ENCODE data around the gene UTS2B.
"Not testable (repeated sequence)": the region's sequence is repeated elsewhere in the genome, so short reads cannot be mapped to it uniquely, and the experiment has no call there.

UTS2B gene

DNA sequence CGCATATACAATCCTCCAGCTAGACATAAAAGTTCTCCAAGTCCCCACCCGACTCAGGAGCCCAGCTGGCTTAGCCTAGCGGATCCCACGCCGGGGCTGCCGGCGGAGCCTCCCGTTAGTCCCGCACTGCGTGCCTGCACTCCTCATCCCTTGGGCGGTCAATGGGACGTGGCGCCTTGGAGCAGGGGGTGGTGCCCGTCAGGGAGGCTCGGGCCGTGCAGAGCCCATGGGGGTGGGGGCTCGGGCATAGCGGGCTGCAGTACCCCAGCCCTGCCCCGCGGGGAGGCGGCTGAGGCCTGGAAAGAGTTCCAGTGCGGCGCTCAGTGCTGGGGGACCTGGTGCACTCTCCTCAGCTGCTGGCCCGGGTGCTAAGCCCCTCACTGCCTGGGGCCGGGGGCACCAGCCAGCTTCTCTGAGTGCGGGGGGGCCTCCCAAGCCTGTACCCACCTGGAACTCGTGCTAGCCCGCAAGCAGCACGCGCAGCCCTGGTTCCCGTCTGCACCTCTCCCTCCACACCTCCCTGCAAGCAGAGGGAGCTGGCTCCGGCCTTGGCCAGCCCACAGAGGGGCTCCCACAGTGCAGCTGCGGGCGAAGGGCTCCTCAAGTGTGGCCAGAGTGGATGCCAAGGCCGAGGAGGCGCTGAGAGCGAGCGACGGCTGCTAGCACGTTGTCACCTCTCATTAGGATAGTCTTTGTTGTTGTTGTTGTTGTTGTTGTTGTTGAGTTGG lies 13.3 kb downstream of the UTS2B start:
- no peak for DNase-seq

DNA sequence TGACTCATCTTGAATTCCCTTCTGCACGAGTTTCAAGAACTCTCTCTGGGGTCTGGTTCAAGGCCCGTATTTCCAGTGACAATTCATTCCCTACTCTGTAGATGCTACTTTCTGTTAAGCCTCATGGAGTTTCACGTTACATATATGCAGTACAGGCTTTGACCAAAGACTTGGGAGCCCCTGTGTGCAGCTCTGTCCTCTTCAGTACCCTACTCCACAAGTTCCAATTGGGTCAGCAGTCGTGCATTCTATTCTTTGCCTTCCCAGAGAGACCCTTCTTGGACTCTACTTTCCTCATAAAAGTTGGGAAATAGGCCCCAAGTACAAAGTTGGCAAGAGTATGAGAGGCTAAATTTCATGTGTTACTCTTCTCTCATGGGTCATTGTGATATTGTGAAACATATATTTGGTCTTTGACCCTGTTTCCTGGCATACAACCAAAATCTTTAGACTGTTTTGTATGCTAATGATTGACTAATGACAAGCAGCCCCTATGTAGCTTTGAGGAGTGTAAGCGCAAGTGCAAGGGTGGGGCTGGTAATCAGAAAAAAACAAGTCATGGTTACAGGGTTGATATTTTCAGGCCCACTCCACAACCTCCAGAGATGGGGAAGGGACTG lies 16.1 kb downstream of the UTS2B start:
- DNase-seq = no peak

DNA sequence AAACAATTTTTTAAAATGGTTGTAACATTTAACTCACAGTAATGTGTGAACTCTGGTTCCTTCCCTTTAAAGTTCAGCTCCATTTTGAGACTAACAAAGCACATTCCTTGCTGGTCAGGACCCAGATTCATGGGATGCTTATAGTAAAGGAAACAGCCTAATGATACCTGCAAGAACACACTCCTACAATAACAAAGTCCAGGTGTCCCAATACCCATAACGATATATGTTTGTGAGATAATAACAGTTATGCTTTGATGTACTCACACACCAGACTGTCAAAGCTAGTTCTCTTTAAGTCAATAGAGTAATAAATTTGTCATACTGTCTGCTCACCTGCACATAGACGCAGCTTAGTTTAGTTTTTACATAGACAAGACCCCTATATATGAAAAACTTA lies 17.0 kb downstream of the UTS2B start:
- DNase-seq = no peak

DNA sequence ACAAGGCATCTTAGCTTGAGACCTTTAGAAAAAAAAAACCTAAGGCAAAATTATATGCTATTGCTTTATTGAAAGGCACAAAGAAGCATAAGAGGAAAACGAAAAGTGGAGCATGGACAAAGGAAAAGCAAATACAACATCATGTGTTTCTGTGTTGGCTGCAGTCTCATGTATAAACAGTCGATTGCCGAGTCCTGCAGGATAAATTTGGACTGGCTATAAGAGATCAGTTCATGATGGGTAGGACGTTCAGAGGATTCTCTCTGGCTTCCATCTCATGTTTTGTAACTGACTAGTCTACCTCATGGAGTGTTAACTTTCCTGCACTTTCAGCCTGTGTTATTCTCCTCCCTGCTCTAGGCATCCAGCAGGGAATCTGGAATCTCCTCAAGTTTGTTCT lies 23.0 kb downstream of the UTS2B start:
- no peak for DNase-seq

DNA sequence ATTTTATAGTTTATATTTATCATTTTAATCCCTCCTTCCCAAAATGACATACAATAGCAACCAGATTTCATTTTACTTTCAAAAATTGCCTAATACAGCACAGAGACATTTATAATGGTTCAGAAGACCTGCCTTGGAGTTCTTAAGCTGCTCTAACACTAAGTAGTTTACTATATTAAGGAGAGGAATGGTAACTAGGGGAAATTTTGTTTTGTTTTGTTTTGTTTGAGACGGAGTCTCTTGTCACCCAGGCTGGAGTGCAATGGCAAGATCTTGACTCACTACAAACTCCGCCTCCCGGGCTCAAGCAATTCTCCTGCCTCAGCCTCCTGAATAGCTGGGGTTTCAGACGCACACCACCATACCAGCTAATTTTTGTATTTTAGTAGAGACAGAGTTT lies 23.9 kb downstream of the UTS2B start:
- DNase-seq = no peak

DNA sequence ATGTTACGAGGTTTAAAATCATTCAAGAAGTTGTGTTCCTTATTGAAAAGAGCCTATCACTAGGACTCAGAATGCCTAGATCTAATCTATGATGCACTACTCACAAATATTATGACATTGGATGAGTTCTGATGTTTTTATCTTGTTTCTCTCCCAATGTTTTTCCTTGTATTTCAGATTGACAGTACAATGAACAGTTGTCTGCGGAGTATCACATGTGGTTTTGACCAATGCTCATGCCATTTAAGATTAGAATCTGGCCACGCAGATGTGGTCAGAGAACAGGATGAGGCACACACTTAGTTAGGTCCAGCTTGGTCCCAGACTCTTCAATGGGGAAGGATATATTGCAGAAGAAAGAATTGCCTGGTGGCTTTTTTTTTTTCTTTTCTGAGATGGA lies 26.7 kb downstream of the UTS2B start:
- no peak for DNase-seq

DNA sequence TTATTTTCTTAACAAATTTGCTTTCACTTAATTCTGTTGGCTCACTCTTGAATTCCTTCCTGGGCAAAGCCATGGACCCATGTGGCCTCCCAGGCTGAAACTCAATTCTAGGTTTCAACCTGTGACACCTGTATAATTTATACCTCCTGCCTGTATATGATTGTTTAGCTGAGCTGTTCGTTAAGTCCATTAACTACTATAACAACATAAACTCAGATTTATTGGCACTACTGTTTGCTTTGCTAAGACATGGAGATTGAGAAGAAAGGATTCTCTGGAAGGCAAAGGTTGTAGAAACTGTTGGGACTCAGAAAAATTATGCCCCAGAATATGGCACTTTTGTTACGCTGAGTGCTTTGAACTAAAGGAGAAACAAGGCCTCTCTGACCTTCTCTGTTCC lies 27.9 kb downstream of the UTS2B start:
- DNase-seq = no peak

DNA sequence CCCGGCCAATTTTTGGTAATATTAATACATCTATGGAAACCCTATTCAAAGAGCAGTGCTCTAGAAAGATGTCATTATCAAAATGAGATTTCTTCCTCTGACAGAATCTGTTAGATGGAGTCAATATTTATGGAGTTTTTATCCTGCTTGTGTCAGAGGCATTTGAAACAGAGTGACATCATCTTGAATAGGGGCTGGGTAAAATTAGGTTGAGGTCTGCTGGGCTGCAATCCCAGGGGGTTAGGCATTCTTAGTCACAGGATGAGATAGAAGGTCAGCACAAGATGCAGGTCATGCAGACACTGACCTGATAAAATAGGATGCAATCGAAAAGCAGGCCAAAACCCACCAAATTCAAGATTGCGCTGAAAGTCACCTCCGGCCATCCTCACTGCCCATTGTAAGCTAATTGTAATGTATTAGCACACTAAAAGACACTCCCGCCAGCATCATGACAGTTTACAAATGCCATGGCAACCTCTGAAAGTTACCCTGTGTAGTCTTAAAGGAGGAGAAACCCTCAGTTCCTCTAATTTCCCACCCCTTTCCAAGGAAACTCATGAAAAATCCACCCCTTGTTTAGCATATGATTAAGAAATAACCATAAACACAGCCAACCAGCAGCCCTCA lies 28.4 kb downstream of the UTS2B start:
- DNase-seq = no peak

DNA sequence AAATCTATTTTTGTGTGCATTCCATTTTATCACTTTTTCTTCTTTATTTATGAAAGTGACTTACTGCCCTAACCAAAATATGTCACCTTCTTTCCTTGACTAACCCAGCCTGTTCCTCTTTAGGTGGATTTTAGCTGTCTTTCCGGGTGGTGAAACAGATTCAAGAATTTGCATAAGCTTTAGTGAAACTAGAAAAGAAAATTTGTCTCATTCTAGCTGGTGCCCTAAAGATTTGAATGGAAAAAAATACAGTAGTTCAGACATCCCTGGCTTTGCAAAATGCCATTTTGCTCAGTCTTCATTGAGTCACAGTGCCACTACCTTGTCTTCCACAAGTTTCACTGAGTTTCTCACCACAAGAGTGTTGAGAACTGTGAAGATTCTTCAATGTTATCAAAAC lies 29.3 kb downstream of the UTS2B start:
- no peak for DNase-seq

DNA sequence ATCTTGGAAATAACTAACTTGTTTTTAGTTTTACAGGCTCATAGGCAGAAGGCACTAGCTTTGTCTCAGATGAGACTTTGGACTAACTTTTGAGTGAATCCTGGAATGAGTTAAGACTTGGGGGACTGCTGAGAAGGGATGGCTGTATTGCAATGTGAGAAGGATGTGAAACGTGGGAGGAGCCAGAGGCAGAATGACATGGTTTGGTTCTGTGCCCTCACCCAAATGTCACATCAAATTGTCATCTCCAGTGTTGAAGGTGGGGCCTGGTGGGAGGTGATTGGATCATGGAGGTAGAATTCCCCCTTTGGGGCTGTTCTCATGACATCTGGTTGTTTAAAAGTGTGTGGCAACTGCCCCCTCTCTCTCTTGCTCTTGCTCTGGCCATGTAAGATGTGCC lies 29.9 kb downstream of the UTS2B start:
- no peak for DNase-seq

DNA sequence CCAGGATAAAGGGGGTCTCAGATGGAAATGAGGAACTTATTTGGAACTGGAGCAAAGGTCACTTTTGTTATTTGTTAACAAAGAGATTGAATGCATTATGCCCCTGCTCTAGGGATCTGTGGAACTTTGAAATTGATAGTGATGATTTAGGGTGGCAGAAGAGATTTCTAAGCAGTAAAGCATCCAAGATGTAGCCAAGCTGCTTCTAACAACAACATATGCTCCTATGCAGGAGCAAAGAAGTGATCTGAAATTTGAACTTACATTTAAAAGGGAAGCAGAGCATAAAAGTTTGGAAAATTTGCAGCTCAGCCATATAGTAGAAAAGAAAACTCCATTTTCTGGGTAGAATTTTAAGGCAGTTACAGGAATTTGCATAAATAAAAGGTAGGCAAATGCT lies 31.5 kb downstream of the UTS2B start:
- DNase-seq = no peak

DNA sequence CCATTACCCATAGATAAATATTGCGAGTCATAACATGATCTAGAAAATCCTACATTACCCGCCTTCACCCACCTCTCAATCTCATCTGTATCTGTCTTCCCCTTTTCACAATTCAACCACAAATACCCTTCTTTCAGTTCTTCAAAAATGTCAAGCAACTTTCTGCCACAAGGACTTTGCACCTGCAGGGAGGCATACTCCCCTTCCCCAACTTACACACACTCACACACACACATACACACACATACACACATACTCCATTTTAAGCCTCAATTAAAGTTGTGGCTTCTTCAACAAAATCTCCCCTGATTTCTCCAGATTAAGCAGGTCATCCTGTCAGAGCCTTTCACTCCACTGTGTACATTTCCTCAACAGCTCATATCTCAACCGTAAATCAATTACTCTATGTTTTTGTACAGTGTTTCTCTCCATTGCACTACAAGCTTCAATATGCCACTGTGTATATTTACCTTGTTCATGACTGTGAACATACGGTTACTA lies 34.2 kb downstream of the UTS2B start:
- DNase-seq = no peak

DNA sequence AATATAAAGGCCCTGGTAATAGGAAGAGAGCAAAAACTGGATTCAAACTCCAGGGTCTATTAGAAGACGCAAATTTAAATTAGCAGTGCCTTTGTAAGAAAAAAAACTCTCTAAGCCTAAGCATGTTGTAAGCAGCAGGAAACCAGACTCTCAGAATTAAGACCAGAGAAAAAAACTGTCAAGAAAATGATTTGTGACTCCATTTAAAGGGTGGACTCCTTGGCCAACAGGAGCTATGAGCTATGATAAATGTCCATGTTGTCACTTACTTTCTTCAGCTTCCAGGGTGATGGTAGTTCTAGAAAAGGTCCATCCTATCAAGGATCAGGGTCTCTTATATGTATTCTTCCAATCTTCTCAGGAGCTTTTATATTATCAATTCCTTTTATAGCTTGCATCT lies 36.0 kb downstream of the UTS2B start:
- no peak for DNase-seq

DNA sequence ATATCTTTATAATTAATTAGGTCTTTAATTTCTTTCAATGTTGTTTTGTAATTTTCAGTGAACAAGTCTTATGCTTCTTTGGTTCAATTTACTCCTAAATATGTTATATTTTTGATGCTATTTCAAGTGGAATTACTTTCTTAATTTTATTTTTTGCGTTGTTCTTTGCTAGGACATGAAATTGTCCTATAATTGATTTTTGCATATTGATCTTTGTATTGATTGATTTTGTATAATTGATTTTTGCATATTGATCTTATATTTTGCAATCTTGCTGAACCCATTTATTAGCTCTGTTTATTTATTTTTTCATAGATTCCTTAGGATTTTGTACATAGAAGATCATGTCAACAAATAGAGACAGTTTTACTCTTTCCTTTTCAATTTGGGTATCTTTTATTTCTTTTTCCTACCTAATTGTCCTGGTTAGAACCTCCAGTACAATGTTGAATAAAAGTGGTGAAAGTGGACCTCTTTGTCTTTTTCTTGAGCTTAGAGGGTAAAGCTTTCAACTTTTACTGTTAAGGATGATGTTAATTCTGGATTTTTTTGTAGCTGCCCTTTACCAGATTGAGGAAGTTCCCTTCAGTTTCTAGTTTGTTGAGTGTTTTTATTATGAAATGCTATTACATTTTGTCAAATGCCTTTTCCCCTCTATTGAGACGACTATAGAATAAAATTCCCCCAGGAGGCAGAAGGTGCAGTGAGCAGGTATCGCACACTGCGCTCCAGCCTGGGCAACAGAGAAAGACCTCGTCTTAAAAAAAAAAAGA lies 37.9 kb downstream of the UTS2B start:
- DNase-seq = no peak

DNA sequence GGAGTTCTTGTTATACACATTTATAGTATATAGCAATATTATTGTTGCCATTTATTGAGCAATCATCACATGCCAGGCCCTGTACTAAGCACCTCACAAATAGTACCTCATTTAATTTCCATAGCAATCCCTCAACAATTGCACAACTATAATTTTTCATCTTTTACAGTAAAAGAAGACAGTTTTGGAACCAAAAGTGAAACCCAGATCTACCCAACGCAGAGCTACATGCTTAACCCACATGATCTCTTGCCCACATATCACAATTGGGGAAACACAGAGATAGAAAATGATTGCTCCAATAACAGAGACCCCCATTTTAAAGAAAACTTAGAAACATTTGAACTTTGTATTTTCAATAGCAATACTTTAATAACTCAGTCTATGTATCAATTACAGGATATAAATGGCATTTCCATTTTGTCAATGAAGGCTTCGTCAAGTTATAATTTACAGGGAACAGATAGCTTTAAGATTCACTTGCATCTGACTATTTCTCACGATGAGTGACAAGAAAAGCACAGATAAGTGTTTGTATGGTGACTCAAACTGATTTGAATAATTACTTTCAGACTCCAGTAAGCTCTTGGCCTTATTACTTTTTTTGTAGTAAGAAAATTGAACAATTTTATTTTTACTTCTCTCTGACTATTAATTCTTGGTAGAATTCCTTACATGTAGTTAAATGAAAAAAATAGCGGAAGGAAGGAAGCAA lies 39.9 kb downstream of the UTS2B start:
- no peak for DNase-seq

DNA sequence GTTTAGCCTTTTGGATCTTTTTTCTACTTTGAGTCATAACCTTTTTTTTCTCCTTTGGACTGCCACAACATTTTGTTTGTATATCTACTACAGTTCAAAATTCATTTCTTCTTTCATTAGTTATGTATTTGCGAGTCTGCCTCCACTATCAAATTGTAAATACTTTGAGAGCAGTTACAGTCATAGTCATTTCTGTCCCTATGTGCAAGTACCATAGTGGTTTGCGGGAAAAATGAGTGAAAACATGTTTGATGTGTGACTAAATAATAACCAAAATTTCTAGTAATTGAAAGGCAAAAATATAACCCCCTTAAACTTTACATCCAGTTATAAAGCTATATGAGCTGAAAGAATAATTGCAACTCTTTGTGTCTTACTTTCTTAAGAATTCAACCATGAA lies 46.9 kb downstream of the UTS2B start:
- no peak for DNase-seq

DNA sequence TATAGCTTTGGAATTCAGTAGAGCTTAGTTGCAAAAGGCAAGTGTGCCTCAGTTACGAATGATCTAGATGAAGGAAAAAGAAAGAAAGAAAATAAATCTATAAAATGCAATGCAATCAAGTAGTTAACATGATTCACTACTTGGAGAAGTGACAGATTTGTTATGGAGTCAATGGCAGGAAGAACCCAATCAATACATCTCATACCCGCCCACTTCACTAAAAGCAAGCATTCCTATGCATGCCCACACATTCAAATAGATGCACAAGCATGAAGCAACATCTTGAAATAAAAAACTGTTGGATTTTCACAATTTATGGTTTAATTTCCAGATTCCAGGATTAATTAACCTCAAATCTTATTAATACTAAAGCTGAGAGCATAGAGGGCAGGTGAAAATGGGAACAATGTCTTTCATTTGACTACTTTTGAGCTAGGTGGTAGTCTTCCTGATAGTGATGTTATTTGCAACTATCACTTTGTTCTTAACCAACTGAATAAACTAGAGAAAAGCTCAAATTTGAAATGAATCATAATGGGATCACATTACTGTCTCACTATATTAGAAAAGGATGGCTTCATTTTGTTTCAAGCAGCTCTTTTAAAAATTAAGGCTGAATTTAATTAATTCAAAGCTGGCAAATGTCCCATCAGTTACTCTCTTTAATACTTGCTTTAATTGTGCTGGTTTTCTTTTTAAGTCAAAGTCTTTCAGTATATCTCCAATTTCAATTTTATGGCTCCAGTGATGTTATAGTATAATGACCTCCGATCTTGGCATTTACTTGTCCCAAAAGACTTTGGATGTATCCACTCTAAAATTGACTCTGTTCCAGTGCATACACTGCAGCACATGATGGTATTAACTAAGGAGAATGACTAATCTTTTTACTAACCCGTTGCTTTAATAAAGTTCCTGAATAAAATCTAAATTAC lies 47.8 kb downstream of the UTS2B start:
- DNase-seq = no peak

DNA sequence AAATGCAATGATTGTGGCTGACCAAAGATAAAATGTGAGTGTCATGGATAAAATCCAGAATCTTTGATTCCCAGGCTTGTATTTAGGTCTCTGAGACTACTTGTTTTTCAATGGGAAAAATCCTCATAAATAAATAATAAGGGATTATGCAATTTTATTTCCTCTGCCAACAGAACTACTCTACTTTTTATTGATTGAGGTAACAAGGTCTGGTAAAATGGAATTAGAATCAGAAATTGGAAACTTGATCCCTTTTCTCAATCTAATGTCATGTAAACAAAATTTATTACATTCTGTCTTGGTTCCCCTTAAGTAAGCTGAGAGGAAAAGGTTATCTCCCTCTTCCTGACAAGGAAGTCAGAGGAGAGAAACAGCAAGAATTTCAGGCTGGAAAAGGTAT lies 49.4 kb downstream of the UTS2B start:
- no peak for DNase-seq

DNA sequence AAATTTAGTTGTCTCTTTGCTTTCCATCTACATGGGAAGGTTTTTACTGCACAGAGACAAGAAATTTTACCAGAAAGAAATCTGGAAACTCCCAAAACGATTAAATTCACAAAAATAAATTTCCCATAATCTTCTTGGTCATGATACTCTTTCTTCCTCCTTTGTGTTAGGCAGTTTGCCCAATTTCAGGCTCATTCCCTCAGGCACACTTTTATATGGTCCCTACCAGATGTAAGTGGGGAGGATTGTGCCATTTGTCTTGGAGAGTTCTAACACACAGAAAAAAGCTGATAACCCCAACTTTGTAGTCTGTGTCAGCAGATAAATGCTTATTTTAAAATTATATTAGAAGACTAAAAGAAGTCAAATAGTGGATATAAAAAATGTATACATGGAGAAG lies 50.2 kb downstream of the UTS2B start:
- no peak for DNase-seq

DNA sequence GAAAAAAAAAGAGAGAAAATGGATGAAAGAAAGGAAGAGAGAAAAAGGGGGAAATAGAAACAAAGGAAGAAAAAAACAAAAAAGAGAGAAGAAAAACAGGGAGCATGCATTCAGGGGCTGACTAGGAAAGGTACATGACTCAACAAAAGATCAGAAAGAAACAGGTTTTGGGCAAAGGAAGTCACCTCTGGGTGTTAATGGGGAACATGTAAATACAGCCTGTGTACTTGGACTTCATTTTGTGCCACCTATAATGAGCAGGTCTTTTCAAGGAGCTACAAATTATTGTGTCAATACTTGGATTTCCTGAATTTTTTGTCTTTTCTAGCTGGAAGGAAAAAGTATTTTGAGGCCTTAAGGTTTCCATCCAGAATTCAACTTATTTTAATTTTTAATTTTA lies 54.6 kb downstream of the UTS2B start:
- DNase-seq = no peak

DNA sequence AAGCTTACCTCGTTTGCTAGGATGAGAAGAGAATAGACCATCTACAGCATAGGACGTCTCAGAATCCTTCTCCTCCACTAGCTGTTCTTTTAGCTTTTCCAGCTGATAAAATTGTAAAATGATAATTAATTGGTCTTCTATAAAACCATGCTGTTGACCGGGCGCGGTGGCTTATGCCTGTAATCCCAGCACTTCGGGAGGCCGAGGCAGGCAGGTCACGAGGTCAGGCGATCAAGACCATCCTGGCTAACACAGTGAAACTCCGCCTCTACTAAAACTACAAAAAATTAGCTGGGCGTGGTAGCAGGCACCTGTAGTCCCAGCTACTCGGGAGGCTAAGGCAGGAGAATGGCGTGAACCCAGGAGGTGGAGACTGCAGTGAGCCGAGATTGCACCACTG lies 55.1 kb downstream of the UTS2B start:
- not testable (repeated sequence) for DNase-seq
